OCI-LY1 (cell line): ENCODE measurements around the gene SDHC.
A peak's percentile ranks its signal among the peaks of the same experiment; 100 is the strongest.

ENCODE experiments used
- EZH2 ChIP-seq: fragments of 200-600 bp; sonication (generic), shearing (Covaris generic); IDR thresholded peaks from 2 replicates; pipeline ENCODE4 v1.8.0; 2017; ENCODE audit warnings: borderline replicate concordance, mixed run types, mild to moderate bottlenecking, antibody characterized with exemption, low read length, moderate library complexity, mixed read lengths
- TF ChIP-seq, protein P1 (sequence below): fragments of 200-600 bp; sonication (generic), shearing (Covaris generic); IDR thresholded peaks from 2 replicates; pipeline ENCODE4 v1.5.1; 2017; ENCODE audit warnings: mild to moderate bottlenecking, antibody characterized with exemption, low read length, moderate library complexity, mixed read lengths

DNA sequence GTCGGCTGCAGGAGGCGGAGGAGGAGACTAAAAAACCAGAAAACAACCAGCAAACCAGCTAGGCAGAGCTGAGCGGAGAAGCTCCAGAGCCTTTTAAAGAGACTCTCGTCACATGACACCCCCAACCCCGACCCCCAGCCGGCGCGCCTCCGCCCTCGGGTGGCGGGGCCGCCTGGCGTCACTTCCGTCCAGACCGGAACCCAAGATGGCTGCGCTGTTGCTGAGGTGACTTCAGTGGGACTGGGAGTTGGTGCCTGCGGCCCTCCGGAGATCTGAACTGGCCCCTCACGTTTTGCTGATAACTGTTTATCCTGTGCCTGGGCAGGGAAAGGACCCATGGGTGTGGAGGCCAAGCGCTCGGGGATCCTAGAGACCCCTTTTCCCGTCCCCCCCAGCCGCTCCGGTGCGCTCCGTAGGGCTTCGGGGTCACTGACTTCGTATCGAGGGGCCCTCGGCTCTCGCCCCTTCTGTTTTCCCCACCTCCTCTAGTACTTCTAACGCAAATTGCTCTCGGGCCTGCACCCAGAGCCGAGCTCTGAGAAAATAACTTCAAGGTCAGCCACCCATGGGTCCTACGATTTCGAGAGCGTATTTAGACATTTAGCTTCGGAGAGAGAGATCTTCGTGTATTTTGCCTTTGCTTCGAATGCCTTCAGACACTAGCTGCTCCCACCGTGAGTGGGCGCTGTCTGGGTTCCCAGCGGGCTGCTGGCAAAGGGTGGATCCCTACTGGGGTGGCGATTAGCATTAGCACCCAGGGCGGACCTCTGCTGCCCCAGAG, at the start of gene SDHC:
- TF ChIP-seq, protein P1, sequence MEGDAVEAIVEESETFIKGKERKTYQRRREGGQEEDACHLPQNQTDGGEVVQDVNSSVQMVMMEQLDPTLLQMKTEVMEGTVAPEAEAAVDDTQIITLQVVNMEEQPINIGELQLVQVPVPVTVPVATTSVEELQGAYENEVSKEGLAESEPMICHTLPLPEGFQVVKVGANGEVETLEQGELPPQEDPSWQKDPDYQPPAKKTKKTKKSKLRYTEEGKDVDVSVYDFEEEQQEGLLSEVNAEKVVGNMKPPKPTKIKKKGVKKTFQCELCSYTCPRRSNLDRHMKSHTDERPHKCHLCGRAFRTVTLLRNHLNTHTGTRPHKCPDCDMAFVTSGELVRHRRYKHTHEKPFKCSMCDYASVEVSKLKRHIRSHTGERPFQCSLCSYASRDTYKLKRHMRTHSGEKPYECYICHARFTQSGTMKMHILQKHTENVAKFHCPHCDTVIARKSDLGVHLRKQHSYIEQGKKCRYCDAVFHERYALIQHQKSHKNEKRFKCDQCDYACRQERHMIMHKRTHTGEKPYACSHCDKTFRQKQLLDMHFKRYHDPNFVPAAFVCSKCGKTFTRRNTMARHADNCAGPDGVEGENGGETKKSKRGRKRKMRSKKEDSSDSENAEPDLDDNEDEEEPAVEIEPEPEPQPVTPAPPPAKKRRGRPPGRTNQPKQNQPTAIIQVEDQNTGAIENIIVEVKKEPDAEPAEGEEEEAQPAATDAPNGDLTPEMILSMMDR, result peak; percentile 45; the same call in 1 of the 2 replicates
- TF ChIP-seq EZH2, result no peak
